Esophagus squamous epithelium (tissue), 4 donors: Measurements from ENCODE around the gene DTWD2.

Experiments used
- CTCF ChIP-seq, 6 experiments: fragments of 450-650 bp in 4 of 6; fragments of 200-600 bp in 2 of 6; sonication (generic) in 2 of 6; IDR thresholded peaks; one replicate each; pipeline ENCODE4 v1.5.1; 2016 to 2019; ENCODE audit warnings: antibody characterized with exemption in 6 of 6, mild to moderate bottlenecking in 4 of 6, moderate library complexity in 4 of 6
- POLR2A ChIP-seq, 4 donors: fragments of 450-650 bp; IDR thresholded peaks; one replicate each; pipeline ENCODE4 v1.6.1; 2017; ENCODE audit warnings: antibody characterized with exemption in 4 of 4, mild to moderate bottlenecking in 4 of 4, moderate library complexity in 3 of 4

- TF ChIP-seq POLR2A (IDR thresholded peaks at IDR 0.05) (no peak), CTCF (IDR thresholded peaks at IDR 0.05) (no peak)
Observed at GRCh38 chr5:118984602-118985001, 3.7 kb downstream of the DTWD2 start.
